SK-MEL-5 (cell line): Measurements from ENCODE around the gene UBE2D4. TPM values are rescaled to one million over a fixed set of nuclear protein-coding genes. Genes with fewer than 3 reads are reported as not detected.
A peak's percentile ranks its signal among the peaks of the same experiment; 100 is the strongest.
"Not testable (repeated sequence)": the region's sequence is repeated elsewhere in the genome, so short reads cannot be mapped to it uniquely, and the experiment has no call there.

Source experiments
- DNase-seq: peaks from one replicate; pipeline ENCODE4 v3.0.0-alpha.2; 2016; ENCODE audit warnings: low read depth, low spot score
- in situ Hi-C: cut with HindIII; loops from 2 replicates; pipeline ENCODE4 v1.10.0; 2016; ENCODE audit warnings: low sequenced_read_pairs, high pct_unique_total_duplicates, low pct_unique_long_range_greater_than_20kb
- polyA plus RNA-seq, 2 experiments: library from polyadenylated mRNA; depleted of rRNA; stranded (reverse); fragments of >200 nt; gene quantifications; 2 replicates each; pipeline ENCODE4 v1.2.3, GENCODE V29; 2015
- total RNA-seq: library from RNA; depleted of rRNA; stranded (reverse); fragments of >200 nt; shearing (Covaris generic); gene quantifications from 2 replicates; pipeline ENCODE4 v1.2.3, GENCODE V29; 2014; rRNA removed

UBE2D4 gene
- 25.7 and 27.7 TPM in 2 replicates for total RNA-seq
- polyA plus RNA-seq (2015; cell fraction: cytosol; rRNA removed), result 21.9 and 24.6 TPM in 2 replicates
- 6.4 and 14.2 TPM in 2 replicates for polyA plus RNA-seq (2015; cell fraction: nucleus; rRNA removed)

- in situ Hi-C loops, result no loop called here
- peak; percentile 79 for DNase-seq
These were observed at the start of gene UBE2D4 for GRCh38 chr7:43925984-43926797. UBE2D4 (plus strand) TSS chr7:43926436; CDS start chr7:43926533, 97 bp downstream.

GRCh38 chr7:43876976-43877745 lies 49.1 kb upstream of the UBE2D4 start:
- in situ Hi-C loops, result no loop called here

GRCh38 chr7:43877968-43878864 lies 48.0 kb upstream of the UBE2D4 start:
- no peak for DNase-seq

More at GRCh38 chr7:43876976-43877745, 49.1 kb upstream of the UBE2D4 start:
- DNase-seq, result no peak

GRCh38 chr7:43878867-43879266 lies 47.4 kb upstream of the UBE2D4 start:
- DNase-seq, result no peak
- in situ Hi-C loops, result no loop called here

More at GRCh38 chr7:43877968-43878864, 48.0 kb upstream of the UBE2D4 start:
- in situ Hi-C loops, result no loop called here

GRCh38 chr7:43879477-43879876 lies 46.8 kb upstream of the UBE2D4 start:
- no peak for DNase-seq

GRCh38 chr7:43880596-43880995 lies 45.6 kb upstream of the UBE2D4 start:
- in situ Hi-C loops, result no loop called here
- DNase-seq, result no peak

More at GRCh38 chr7:43879477-43879876, 46.8 kb upstream of the UBE2D4 start:
- in situ Hi-C loops, result no loop called here

GRCh38 chr7:43884209-43884608 lies 42.0 kb upstream of the UBE2D4 start:
- in situ Hi-C loops, result no loop called here
- no peak for DNase-seq

GRCh38 chr7:43884617-43885016 lies 41.6 kb upstream of the UBE2D4 start:
- in situ Hi-C loops, result no loop called here
- no peak for DNase-seq

GRCh38 chr7:43888993-43889945 lies 37.0 kb upstream of the UBE2D4 start:
- in situ Hi-C loops, result no loop called here
- DNase-seq, result no peak

GRCh38 chr7:43890468-43890867 lies 35.8 kb upstream of the UBE2D4 start:
- in situ Hi-C loops, result no loop called here
- no peak for DNase-seq

GRCh38 chr7:43891069-43891955 lies 34.9 kb upstream of the UBE2D4 start:
- no peak for DNase-seq
- in situ Hi-C loops, result no loop called here

- in situ Hi-C loops, result no loop called here
- DNase-seq, result no peak
These were observed 30.3 kb upstream of the UBE2D4 start for GRCh38 chr7:43895847-43896415.

GRCh38 chr7:43898571-43898970 lies 27.7 kb upstream of the UBE2D4 start:
- DNase-seq, in situ Hi-C loops: not testable (repeated sequence)

- no peak for DNase-seq
- in situ Hi-C loops, result no loop called here
These were observed 23.6 kb upstream of the UBE2D4 start for GRCh38 chr7:43902542-43903054.

- in situ Hi-C loops, result no loop called here
- no peak for DNase-seq
These were observed 21.6 kb upstream of the UBE2D4 start for GRCh38 chr7:43904533-43905208.
